HCT116 (cell line): ENCODE data around the gene DPH5. TPM values are rescaled to one million over a fixed set of nuclear protein-coding genes. Genes with fewer than 3 reads are reported as not detected.
"Not testable (repeated sequence)": the region's sequence is repeated elsewhere in the genome, so short reads cannot be mapped to it uniquely, and the experiment has no call there.

Experiments
- ATAC-seq: fragments of 200-7000 bp; cut with Tn5 transposase; 2 replicates; pipeline ENCODE4 v1.9.1; 2020; ENCODE audit warnings: mild to moderate bottlenecking, moderate library complexity
- BruUV-seq: library from RNA; stranded (reverse); fragments of 400-500 nt; replicated peaks from 2 replicates; lab custom pipeline; 2021; lab: Mats Ljungman, UMichigan
- CTCF ChIA-PET: fragments of 300-600 bp; sonication (Branson Sonifier 250); formaldehyde crosslinking; loops from one replicate; lab custom pipeline; 2021; ENCODE audit warnings: antibody characterized with exemption; lab: Charles Lee
- POLR2A ChIA-PET: fragments of 300-600, 350-600 bp; sonication (Branson Sonifier 250); formaldehyde crosslinking; loops from one replicate; lab custom pipeline; 2021; ENCODE audit warnings: antibody characterized with exemption; lab: Charles Lee
- RAD21 ChIA-PET, 2 experiments: fragments of 300-600 bp; sonication (Branson Sonifier 250); formaldehyde crosslinking; loops; one replicate each; lab custom pipeline; 2023; ENCODE audit warnings: low total read pairs in 2 of 2; ENCODE audit not compliant: uncharacterized antibody in 2 of 2, unreplicated experiment in 2 of 2, low non-redundant PET in 1 of 2; lab: Charles Lee
- DNase-seq: peaks from one replicate; pipeline ENCODE4 v3.0.0-alpha.2; 2010; ENCODE audit warnings: low read depth, low spot score
- H2AFZ ChIP-seq: fragments of 200-600 bp; shearing (Covaris generic), sonication (generic); 2 replicates; pipeline ENCODE4 v1.6.1; 2017; ENCODE audit warnings: low read depth, mixed run types, mixed read lengths, antibody characterized with exemption, low read length; ENCODE audit not compliant: poor library complexity, severe bottlenecking
- H3K27ac ChIP-seq: 2 replicates; pipeline ENCODE4 v1.5.1; 2012; ENCODE audit warnings: low read depth, low read length
- H3K27me3 ChIP-seq: fragments of 200-600 bp; sonication (generic); 2 replicates; pipeline ENCODE4 v1.6.1; 2016; ENCODE audit warnings: mixed run types, low read length, mixed read lengths; ENCODE audit not compliant: insufficient read depth
- H3K36me3 ChIP-seq, 2 experiments: fragments of 200-500 bp in 1 of 2; fragments of 200-600 bp in 1 of 2; sonication (Bioruptor generic) in 1 of 2; sonication (generic) in 1 of 2; 2 replicates each; pipeline versions ENCODE4 v1.5.1 to v1.6.1; 2014 to 2016; ENCODE audit warnings: low read length in 2 of 2, inconsistent platforms in 1 of 2, mixed read lengths in 1 of 2, mixed run types in 1 of 2; ENCODE audit not compliant: insufficient read depth in 2 of 2, control insufficient read depth in 1 of 2
- H3K4me1 ChIP-seq, 2 experiments: fragments of 200-600 bp in 1 of 2; sonication (generic) in 1 of 2; 2 replicates each; pipeline versions ENCODE4 v1.5.1 to v1.6.1; 2012 to 2017; ENCODE audit warnings: low read length in 2 of 2, inconsistent platforms in 1 of 2, mild to moderate bottlenecking in 1 of 2, mixed read lengths in 1 of 2, mixed run types in 1 of 2, moderate library complexity in 1 of 2; ENCODE audit not compliant: insufficient read depth in 2 of 2, control insufficient read depth in 1 of 2
- H3K4me2 ChIP-seq: fragments of 200-600 bp; sonication (generic); 2 replicates; pipeline ENCODE4 v1.6.1; 2017; ENCODE audit warnings: mixed run types, low read length, mixed read lengths
- H3K4me3 ChIP-seq, 2 experiments: fragments of 200-600 bp in 1 of 2; sonication (generic) in 1 of 2; replicated peaks in 1 of 2; 2 replicates each; pipeline ENCODE4 v1.5.1; 2011 to 2016; ENCODE audit warnings: low read length in 2 of 2, control low read depth in 1 of 2, low read depth in 1 of 2, mild to moderate bottlenecking in 1 of 2, mixed read lengths in 1 of 2, mixed run types in 1 of 2
- H3K79me2 ChIP-seq: fragments of 200-600 bp; sonication (generic); 2 replicates; pipeline ENCODE4 v1.6.1; 2017; ENCODE audit warnings: mild to moderate bottlenecking, mixed run types, low read length, moderate library complexity, mixed read lengths; ENCODE audit not compliant: insufficient read depth
- H3K9ac ChIP-seq: fragments of 200-600 bp; sonication (generic); 2 replicates; pipeline ENCODE4 v1.6.1; 2016; ENCODE audit warnings: low read length, mixed read lengths
- H3K9me2 ChIP-seq: fragments of 200-600 bp; sonication (generic), shearing (Covaris generic); 2 replicates; pipeline ENCODE4 v1.6.1; 2017; ENCODE audit warnings: mixed run types, mild to moderate bottlenecking, moderate library complexity; ENCODE audit not compliant: insufficient read depth
- H3K9me3 ChIP-seq, 2 experiments: fragments of 200-500 bp in 1 of 2; fragments of 200-600 bp in 1 of 2; sonication (Bioruptor generic) in 1 of 2; sonication (generic) in 1 of 2; 2 replicates each; pipeline ENCODE4 v1.6.1; 2014 to 2017; ENCODE audit warnings: low read length in 2 of 2, mixed read lengths in 2 of 2, inconsistent platforms in 1 of 2, low read depth in 1 of 2, mild to moderate bottlenecking in 1 of 2, mixed run types in 1 of 2, moderate library complexity in 1 of 2; ENCODE audit not compliant: control insufficient read depth in 1 of 2, insufficient read depth in 1 of 2
- H4K20me1 ChIP-seq: fragments of 200-600 bp; sonication (generic), shearing (Covaris generic); 2 replicates; pipeline ENCODE4 v1.6.1; 2017; ENCODE audit warnings: mixed run types, mild to moderate bottlenecking, moderate library complexity; ENCODE audit not compliant: insufficient read depth
- ATF3 ChIP-seq: IDR thresholded peaks from 2 replicates; pipeline ENCODE4 v1.6.1; 2012
- CTCF ChIP-seq, 3 experiments: fragments of 200-600 bp in 1 of 3; sonication (generic) in 1 of 3; IDR thresholded peaks in 2 of 3; conservative IDR thresholded peaks in 1 of 3; 2 replicates each; pipeline ENCODE4 v1.5.1; 2012 to 2017; ENCODE audit warnings: low read depth in 2 of 3, low read length in 2 of 3, antibody characterized with exemption in 1 of 3, borderline replicate concordance in 1 of 3, control low read depth in 1 of 3, mild to moderate bottlenecking in 1 of 3, mixed read lengths in 1 of 3, mixed run types in 1 of 3, moderate library complexity in 1 of 3; ENCODE audit not compliant: insufficient read depth in 1 of 3
- EGR1 ChIP-seq: IDR thresholded peaks from 2 replicates; pipeline ENCODE4 v1.6.1; 2012; ENCODE audit warnings: low read depth
- FOSL1 ChIP-seq: IDR thresholded peaks from 2 replicates; pipeline ENCODE4 v1.6.1; 2012; ENCODE audit warnings: low read depth
- SIN3A ChIP-seq: IDR thresholded peaks from 2 replicates; pipeline ENCODE4 v1.6.1; 2012; ENCODE audit warnings: low read depth
- SRF ChIP-seq: IDR thresholded peaks from 2 replicates; pipeline ENCODE4 v1.6.1; 2012; ENCODE audit warnings: low read depth
- YY1 ChIP-seq: IDR thresholded peaks from 2 replicates; pipeline ENCODE4 v1.6.1; 2011; ENCODE audit warnings: low read length, low read depth, moderate library complexity, mild to moderate bottlenecking; ENCODE audit not compliant: insufficient replicate concordance; ENCODE audit errors: extremely low read depth
- ZNF274 ChIP-seq: fragments of 200-500 bp; sonication (Bioruptor generic); IDR thresholded peaks from 2 replicates; pipeline ENCODE4 v1.6.1; 2014; ENCODE audit warnings: mild to moderate bottlenecking, low read depth, low read length, inconsistent platforms
- intact Hi-C: fragments of 100-400 bp; cut with micrococcal nuclease; formaldehyde crosslinking; loops from 2 replicates; pipeline ENCODE4 v1.10.0; 2022
- total RNA-seq: library from RNA; stranded (reverse); gene quantifications from one replicate; pipeline ENCODE4 v1.2.1, GENCODE V29; 2021; ENCODE audit not compliant: unreplicated experiment

Gene DPH5
- total RNA-seq, 1 experiment from 2014 or later, result 55.8 TPM

- ChIA-PET POLR2A (no interaction called here), RAD21 (no interaction called here), CTCF (no interaction called here)
- no peak for DNase-seq
- H4K20me1 ChIP-seq, result no peaks in the 10 kb centered on the region
- no peak overlapping the region for H3K4me3 ChIP-seq
- intact Hi-C loops, result no loop called here
- no TSS peak for BruUV-seq
- H3K9me3 ChIP-seq, result no peaks in the 10 kb centered on the region
- H3K4me1 ChIP-seq, result peaks cover 0 to 11% of the 10 kb centered on the region in 2 experiments; a peak in 2 of 4 replicates
- no peak overlapping the region for H3K9ac ChIP-seq
- H3K9me2 ChIP-seq, result no peaks in the 10 kb centered on the region
- H3K36me3 ChIP-seq, result no peaks in the 10 kb centered on the region; a peak in 1 of 4 replicates
- H2AFZ ChIP-seq, result no peak overlapping the region
- no peak for TF ChIP-seq CTCF (IDR thresholded peaks at IDR 0.05 in 2 of 3, conservative IDR thresholded peaks at IDR 0.05 in 1 of 3; ENCODE audit: borderline replicate concordance in 1 of 3, insufficient read depth in 1 of 3, low read depth in 2 of 3, low read length in 2 of 3)
- no peak for TF ChIP-seq YY1
- no peak for TF ChIP-seq SIN3A
- TF ChIP-seq FOSL1, result no peak
- no peak for TF ChIP-seq SRF
- TF ChIP-seq EGR1, result no peak
- TF ChIP-seq ATF3, result no peak
- TF ChIP-seq ZNF274, result no peak
- TF ChIP-seq, all 23 proteins: peak for 0
- Histone ChIP-seq H3K79me2 (no peaks in the 10 kb centered on the region), H3K27me3 (no peaks in the 10 kb centered on the region), H3K4me2 (no peak overlapping the region), H3K27ac (no peak overlapping the region)
- ATAC-seq, result no peak
These were observed 75.2 kb downstream of the DPH5 start for GRCh38 chr1:100950337-100950736.

GRCh38 chr1:100949515-100950158 lies 75.9 kb downstream of the DPH5 start:
- H2AFZ ChIP-seq, H3K4me2 ChIP-seq, BruUV-seq, H4K20me1 ChIP-seq, H3K9me2 ChIP-seq, H3K9ac ChIP-seq, intact Hi-C loops, H3K36me3 ChIP-seq, H3K4me3 ChIP-seq, H3K79me2 ChIP-seq, H3K27ac ChIP-seq, H3K4me1 ChIP-seq, POLR2A ChIA-PET, H3K9me3 ChIP-seq, DNase-seq, RAD21 ChIA-PET, H3K27me3 ChIP-seq: not testable (repeated sequence)
- CTCF ChIA-PET, result interaction anchor here (1.3 kb wide), 1 partner anchor 339 kb away, joined by 4 read pairs; no protein-coding TSS in a partner anchor
- peak; percentile 59 for ATAC-seq

GRCh38 chr1:100948721-100949405 lies 76.7 kb downstream of the DPH5 start:
- ATAC-seq, H3K36me3 ChIP-seq, DNase-seq, RAD21 ChIA-PET, H2AFZ ChIP-seq, H3K4me1 ChIP-seq, POLR2A ChIA-PET, H3K79me2 ChIP-seq, H3K9me3 ChIP-seq, intact Hi-C loops, H3K4me3 ChIP-seq, BruUV-seq, H4K20me1 ChIP-seq, H3K27me3 ChIP-seq, H3K4me2 ChIP-seq, H3K9me2 ChIP-seq, H3K9ac ChIP-seq, H3K27ac ChIP-seq: not testable (repeated sequence)
- CTCF ChIA-PET, result interaction anchor here (1.3 kb wide), 1 partner anchor 340 kb away, joined by 4 read pairs; no protein-coding TSS in a partner anchor
